ENCODE measurements around the gene LONP2.

DNA sequence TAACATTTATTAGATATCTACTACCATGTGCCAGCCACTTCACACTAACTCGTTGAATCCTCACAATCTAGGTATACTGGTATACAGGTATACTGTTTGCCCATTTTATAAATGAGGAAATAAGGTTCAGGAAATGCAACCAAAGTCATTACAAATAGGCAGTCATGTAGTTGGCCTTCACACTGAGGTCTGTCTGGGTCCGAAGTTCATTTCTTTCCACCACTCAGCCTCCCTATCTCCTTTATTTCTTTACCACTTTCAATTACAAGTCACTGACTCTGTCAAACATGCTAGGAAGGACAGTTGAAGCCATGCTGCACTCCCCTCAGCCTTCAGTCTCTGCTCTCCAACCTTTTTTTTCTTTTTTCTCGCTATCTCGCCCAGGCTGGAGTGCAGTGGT is 161.8 kb downstream of the LONP2 start:
- TF ChIP-seq, protein P1, sequence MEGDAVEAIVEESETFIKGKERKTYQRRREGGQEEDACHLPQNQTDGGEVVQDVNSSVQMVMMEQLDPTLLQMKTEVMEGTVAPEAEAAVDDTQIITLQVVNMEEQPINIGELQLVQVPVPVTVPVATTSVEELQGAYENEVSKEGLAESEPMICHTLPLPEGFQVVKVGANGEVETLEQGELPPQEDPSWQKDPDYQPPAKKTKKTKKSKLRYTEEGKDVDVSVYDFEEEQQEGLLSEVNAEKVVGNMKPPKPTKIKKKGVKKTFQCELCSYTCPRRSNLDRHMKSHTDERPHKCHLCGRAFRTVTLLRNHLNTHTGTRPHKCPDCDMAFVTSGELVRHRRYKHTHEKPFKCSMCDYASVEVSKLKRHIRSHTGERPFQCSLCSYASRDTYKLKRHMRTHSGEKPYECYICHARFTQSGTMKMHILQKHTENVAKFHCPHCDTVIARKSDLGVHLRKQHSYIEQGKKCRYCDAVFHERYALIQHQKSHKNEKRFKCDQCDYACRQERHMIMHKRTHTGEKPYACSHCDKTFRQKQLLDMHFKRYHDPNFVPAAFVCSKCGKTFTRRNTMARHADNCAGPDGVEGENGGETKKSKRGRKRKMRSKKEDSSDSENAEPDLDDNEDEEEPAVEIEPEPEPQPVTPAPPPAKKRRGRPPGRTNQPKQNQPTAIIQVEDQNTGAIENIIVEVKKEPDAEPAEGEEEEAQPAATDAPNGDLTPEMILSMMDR (IDR thresholded peaks at IDR 0.05; ENCODE audit: low read length) = no peak
- no peak for TF ChIP-seq EZH2 (IDR thresholded peaks at IDR 0.05; ENCODE audit: borderline replicate concordance, low read length)
